ENCODE results near the gene FRMD4B.

DNA sequence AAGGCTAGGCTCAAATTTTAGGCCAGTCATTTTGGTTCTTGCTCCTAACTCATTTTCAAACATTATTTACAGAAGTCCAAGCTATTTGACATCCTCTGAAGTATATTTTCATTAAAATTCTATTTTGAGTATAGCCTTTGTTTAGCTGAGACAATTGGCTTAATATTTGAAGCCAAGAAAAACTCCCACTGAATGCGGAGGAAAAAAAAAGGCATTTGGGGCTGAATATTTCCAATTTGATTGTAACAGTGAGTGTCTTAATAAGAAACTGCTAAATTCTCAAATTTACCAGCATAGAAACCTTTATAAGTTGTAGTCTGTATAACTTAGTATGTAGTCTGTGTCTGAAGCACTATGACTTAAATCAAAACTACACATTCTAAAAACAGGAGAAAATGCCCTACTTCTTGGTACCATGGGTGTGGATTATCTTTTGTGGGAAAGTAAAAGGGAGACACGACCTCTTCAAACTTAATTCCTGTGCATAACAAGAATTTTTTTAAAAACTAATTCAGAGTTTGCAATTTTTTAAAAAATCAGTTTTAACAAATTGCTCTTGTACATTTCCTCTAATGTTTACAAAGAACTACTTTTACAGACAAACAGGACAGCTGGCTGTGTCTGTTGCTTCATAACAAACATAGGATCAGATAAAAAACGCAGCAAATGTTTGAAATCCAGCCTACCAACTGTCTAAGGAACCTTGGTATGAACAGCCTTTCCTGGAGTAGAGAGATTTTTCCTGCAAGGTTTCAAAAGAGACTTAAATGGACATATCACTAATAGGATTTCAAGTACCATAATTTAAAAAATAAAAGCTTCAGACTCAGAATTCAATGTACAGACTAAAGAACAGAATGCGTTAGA lies 210.8 kb downstream of the FRMD4B start:
- TF ChIP-seq, protein P1, sequence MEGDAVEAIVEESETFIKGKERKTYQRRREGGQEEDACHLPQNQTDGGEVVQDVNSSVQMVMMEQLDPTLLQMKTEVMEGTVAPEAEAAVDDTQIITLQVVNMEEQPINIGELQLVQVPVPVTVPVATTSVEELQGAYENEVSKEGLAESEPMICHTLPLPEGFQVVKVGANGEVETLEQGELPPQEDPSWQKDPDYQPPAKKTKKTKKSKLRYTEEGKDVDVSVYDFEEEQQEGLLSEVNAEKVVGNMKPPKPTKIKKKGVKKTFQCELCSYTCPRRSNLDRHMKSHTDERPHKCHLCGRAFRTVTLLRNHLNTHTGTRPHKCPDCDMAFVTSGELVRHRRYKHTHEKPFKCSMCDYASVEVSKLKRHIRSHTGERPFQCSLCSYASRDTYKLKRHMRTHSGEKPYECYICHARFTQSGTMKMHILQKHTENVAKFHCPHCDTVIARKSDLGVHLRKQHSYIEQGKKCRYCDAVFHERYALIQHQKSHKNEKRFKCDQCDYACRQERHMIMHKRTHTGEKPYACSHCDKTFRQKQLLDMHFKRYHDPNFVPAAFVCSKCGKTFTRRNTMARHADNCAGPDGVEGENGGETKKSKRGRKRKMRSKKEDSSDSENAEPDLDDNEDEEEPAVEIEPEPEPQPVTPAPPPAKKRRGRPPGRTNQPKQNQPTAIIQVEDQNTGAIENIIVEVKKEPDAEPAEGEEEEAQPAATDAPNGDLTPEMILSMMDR (conservative IDR thresholded peaks at IDR 0.05; ENCODE audit: low read length) = no peak
- no peak for TF ChIP-seq EZH2phosphoT487 (IDR thresholded peaks at IDR 0.05; ENCODE audit: borderline replicate concordance)

Data from Loucy (cell line).